ENCODE data around the gene ARHGAP4.

Gene ARHGAP4

GRCh38 chrX:153944140-153944799 lies 18.2 kb upstream of the ARHGAP4 start, which contains the start of gene RENBP:
Gene RENBP, minus strand, starts transcription at chrX:153944643. Its CDS starts 33 bp downstream, at chrX:153944610.
- peak; percentile 12 for DNase-seq

- DNase-seq = no peak
Measured at GRCh38 chrX:153941336-153942252, 15.5 kb upstream of the ARHGAP4 start.

GRCh38 chrX:153939573-153939972 lies 13.5 kb upstream of the ARHGAP4 start:
- DNase-seq = no peak

GRCh38 chrX:153938226-153938786 lies 12.2 kb upstream of the ARHGAP4 start:
- DNase-seq = no peak

- no peak for DNase-seq
Measured at GRCh38 chrX:153937056-153937455, 11.0 kb upstream of the ARHGAP4 start.

GRCh38 chrX:153935326-153935851 lies 9.3 kb upstream of the ARHGAP4 start:
- DNase-seq = no peak

- peak; percentile 20 for DNase-seq
Measured at GRCh38 chrX:153934762-153935325, 8.8 kb upstream of the ARHGAP4 start, which contains the start of gene NAA10. Gene NAA10, minus strand, starts transcription at chrX:153935037. Its CDS starts 133 bp downstream, at chrX:153934904.

- no peak for DNase-seq
Measured at GRCh38 chrX:153934148-153934761, 8.2 kb upstream of the ARHGAP4 start.

GRCh38 chrX:153933748-153934147 lies 7.7 kb upstream of the ARHGAP4 start:
- no peak for DNase-seq

GRCh38 chrX:153932220-153932915 lies 6.3 kb upstream of the ARHGAP4 start:
- no peak for DNase-seq

- DNase-seq = no peak
Measured at GRCh38 chrX:153931748-153932147, 5.7 kb upstream of the ARHGAP4 start.

GRCh38 chrX:153931151-153931550 lies 5.1 kb upstream of the ARHGAP4 start:
- no peak for DNase-seq

- no peak for DNase-seq
Measured at GRCh38 chrX:153930011-153930910, 4.2 kb upstream of the ARHGAP4 start.

- DNase-seq = no peak
Measured at GRCh38 chrX:153929576-153929975, 3.5 kb upstream of the ARHGAP4 start.

GRCh38 chrX:153928846-153929245 lies 2.8 kb upstream of the ARHGAP4 start:
- no peak for DNase-seq

- peak; percentile 85 for DNase-seq
Measured at GRCh38 chrX:153927922-153928760, 2.1 kb upstream of the ARHGAP4 start.

- no peak for DNase-seq
Measured at GRCh38 chrX:153927672-153927921, 1.5 kb upstream of the ARHGAP4 start.

- DNase-seq = peak; percentile 63
Measured at GRCh38 chrX:153926858-153927671, 1.0 kb upstream of the ARHGAP4 start.

- DNase-seq = no peak
Measured at GRCh38 chrX:153926552-153926857, 441 bp upstream of the ARHGAP4 start.

Measured in effector CD8-positive, alpha-beta T cell (primary cell).